Measurements from ENCODE around the gene PCNP.

- TF ChIP-seq POLR2A (IDR thresholded peaks at IDR 0.05; ENCODE audit: low read length): no peak
- no peak for TF ChIP-seq GATA1 (IDR thresholded peaks at IDR 0.05; ENCODE audit: low read depth, low read length)
Measured at GRCh38 chr3:101629219-101629618, 55.2 kb downstream of the PCNP start.
